Ishikawa (cell line): ENCODE data around the gene ATP4B.
A peak's percentile ranks its signal among the peaks of the same experiment; 100 is the strongest.

ENCODE experiments used
- CEBPB ChIP-seq: IDR thresholded peaks from 2 replicates; pipeline ENCODE4 v1.6.1; 2012
- TAF1 ChIP-seq: IDR thresholded peaks from 2 replicates; pipeline ENCODE4 v1.6.1; 2012; ENCODE audit warnings: low read depth, mild to moderate bottlenecking
- TCF12 ChIP-seq: IDR thresholded peaks from 2 replicates; pipeline ENCODE4 v1.6.1; 2012; ENCODE audit warnings: low read depth

DNA sequence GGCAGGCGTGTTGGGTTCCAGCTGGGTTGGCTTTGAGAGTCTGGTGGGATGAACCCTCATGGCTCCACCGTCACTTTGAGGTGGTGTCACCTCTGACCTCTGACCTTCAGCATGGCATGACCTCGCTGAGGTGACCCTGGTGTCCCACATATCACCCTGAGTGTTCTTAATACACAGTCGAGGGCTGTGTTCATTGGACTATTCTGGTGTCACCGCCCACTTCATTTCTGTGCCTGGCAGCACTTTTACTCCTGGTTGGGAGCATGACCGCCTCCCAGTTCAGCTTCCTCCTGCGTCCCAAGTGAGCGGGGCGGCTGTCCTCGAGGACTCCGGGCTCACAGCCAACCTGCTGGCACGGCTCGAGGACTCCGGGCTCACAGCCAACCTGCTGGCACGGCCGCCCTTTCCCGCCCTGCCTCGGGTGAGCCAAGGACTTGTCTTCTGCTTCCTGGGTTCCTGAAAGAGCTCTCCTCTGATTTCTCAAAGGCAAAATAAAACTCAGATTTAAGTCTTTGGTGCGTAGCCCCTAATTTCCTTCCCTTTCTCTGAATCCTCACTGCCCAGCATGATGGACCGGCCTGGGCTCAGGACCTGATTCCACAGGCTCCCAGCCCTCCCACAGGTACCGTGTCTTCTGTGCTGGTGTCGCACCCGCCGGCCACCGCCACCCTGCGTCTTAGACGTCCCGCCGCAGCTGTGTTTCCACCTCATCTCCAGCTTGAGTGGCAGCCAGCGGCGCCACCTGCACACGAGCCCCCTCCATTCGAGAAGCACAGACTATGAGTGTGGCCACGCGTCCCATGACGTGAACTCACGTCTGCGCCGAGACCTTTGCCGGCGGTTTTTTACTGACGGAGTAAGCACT is 10.4 kb downstream of the ATP4B start:
- TF ChIP-seq TCF12, result peak; percentile 89
- TF ChIP-seq TAF1, result no peak
- no peak for TF ChIP-seq CEBPB
